Left lung (tissue), 10 donors: ENCODE results near the gene RIPOR3. TPM values are rescaled to one million over a fixed set of nuclear protein-coding genes. Genes with fewer than 3 reads are reported as not detected.
"Not testable (repeated sequence)": the region's sequence is repeated elsewhere in the genome, so short reads cannot be mapped to it uniquely, and the experiment has no call there.

Experiments
- ATAC-seq: fragments of 200-7000 bp; cut with Tn5 transposase; one replicate; pipeline ENCODE4 v1.9.1; 2020; ENCODE audit warnings: moderate library complexity
- DNase-seq, 4 donors: peaks; one replicate each; pipeline ENCODE4 v3.0.0-alpha.2; 2013 to 2020
- H3K27ac ChIP-seq, 2 donors: fragments of 200-600 bp; sonication (generic) in 1 of 2; one replicate each; pipeline versions ENCODE4 v1.5.0 to v1.8.0; 2020 to 2021
- H3K27me3 ChIP-seq, 2 donors: fragments of 200-600 bp; sonication (generic) in 1 of 2; one replicate each; pipeline versions ENCODE4 v1.5.0 to v1.8.0; 2020 to 2021
- H3K36me3 ChIP-seq, 2 donors: fragments of 200-600 bp; sonication (generic) in 1 of 2; one replicate each; pipeline versions ENCODE4 v1.5.0 to v1.8.0; 2020 to 2021
- H3K4me1 ChIP-seq, 2 donors: fragments of 200-600 bp; one replicate each; pipeline ENCODE4 v1.8.0; 2021
- H3K4me3 ChIP-seq, 2 donors: fragments of 200-600 bp; sonication (generic) in 1 of 2; one replicate each; pipeline versions ENCODE4 v1.5.0 to v1.8.0; 2020 to 2021; ENCODE audit warnings: mild to moderate bottlenecking in 1 of 2
- H3K9me3 ChIP-seq, 2 donors: fragments of 200-600 bp; sonication (generic) in 1 of 2; one replicate each; pipeline versions ENCODE4 v1.5.0 to v1.8.0; 2020 to 2021
- CTCF ChIP-seq, 2 donors: fragments of 200-600 bp; sonication (generic) in 1 of 2; IDR thresholded peaks; one replicate each; pipeline versions ENCODE4 v1.5.0 to v1.8.0; 2021; ENCODE audit warnings: antibody characterized with exemption in 2 of 2
- intact Hi-C, 2 donors: fragments of 100-400 bp; cut with DNase I; formaldehyde crosslinking; loops; one replicate each; pipeline versions ENCODE4 v1.11.2 to v1.14.2; 2022
- polyA plus RNA-seq, 6 donors: library from polyadenylated mRNA; unstranded; fragments of 120-200 nt; gene quantifications; one replicate each; pipeline ENCODE4 v1.2.1, GENCODE V29; 2013; ENCODE audit not compliant: insufficient read length in 6 of 6
- total RNA-seq, 2 donors: library from RNA; stranded (reverse); fragmentation: NEBNext Ultra II Directional; extraction: Animal tissue kit (Norgen Biotek cat#: 25700); gene quantifications; one replicate each; pipeline ENCODE4 v1.2.1, GENCODE V29; 2021
- donor health status: DM: no; HTN: yes; CAD: no.
- donor health status: DM: no; HTN: no; CAD: no.

RIPOR3 gene
- total and polyA plus RNA-seq, 8 donors: 2.0 to 7.0 (median 2.8) TPM

- DNase-seq (no peak), ATAC-seq (no peak)
- H3K4me1 ChIP-seq: no peaks in the 10 kb centered on the region
- H3K27me3 ChIP-seq: no peaks in the 10 kb centered on the region
- no peak overlapping the region for H3K4me3 ChIP-seq
- TF ChIP-seq CTCF (IDR thresholded peaks at IDR 0.05): no peak
- peaks cover 0 to 13% of the 10 kb centered on the region in 2 donors for H3K9me3 ChIP-seq
- no peaks in the 10 kb centered on the region for H3K36me3 ChIP-seq
- no peak overlapping the region for H3K27ac ChIP-seq
- intact Hi-C loops: no loop called here
Measured at GRCh38 chr20:50621068-50621665, 70.2 kb downstream of the RIPOR3 start.

- intact Hi-C loops, H3K4me3 ChIP-seq, H3K27me3 ChIP-seq, DNase-seq, H3K36me3 ChIP-seq, H3K4me1 ChIP-seq, ATAC-seq, H3K27ac ChIP-seq: not testable (repeated sequence)
- H3K9me3 ChIP-seq: peaks cover 0 to 13% of the 10 kb centered on the region in 2 donors
Measured at GRCh38 chr20:50620459-50620858, 70.9 kb downstream of the RIPOR3 start.

DNA sequence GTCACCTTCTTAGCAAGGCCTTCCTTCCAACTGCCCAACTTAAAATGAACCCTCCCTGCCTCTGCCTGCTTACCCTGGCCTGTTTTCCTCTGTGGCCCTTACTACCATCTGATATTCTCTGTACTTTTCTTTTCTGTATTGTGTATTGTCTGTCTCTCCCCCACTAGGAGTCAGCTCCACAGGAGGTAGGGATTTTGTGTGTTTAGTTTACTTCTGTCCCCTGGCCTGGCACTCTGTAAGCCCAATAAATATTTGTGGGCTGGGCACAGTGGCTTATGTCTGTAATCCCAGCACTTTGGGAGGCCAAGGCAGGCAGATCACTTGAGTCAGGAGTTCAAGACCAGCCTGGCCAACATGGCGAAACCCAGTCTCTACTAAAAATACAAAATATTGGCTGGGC lies 72.8 kb downstream of the RIPOR3 start:
- intact Hi-C loops: no loop called here
- DNase-seq (no peak), ATAC-seq (no peak)
- no peak overlapping the region for H3K4me3 ChIP-seq
- H3K9me3 ChIP-seq: peaks cover 0 to 13% of the 10 kb centered on the region in 2 donors
- no peaks in the 10 kb centered on the region for H3K27me3 ChIP-seq
- no peak overlapping the region for H3K27ac ChIP-seq
- H3K4me1 ChIP-seq: no peaks in the 10 kb centered on the region
- H3K36me3 ChIP-seq: no peaks in the 10 kb centered on the region
- no peak for TF ChIP-seq CTCF (IDR thresholded peaks at IDR 0.05)

GRCh38 chr20:50617022-50617421 lies 74.3 kb downstream of the RIPOR3 start:
- no peak for DNase-seq
- Histone ChIP-seq H3K4me3 (no peak overlapping the region), H3K27me3 (no peaks in the 10 kb centered on the region), H3K27ac (no peak overlapping the region), H3K36me3 (no peaks in the 10 kb centered on the region), H3K4me1 (no peaks in the 10 kb centered on the region), H3K9me3 (peaks cover 0 to 13% of the 10 kb centered on the region in 2 donors)
- no peak for ATAC-seq
- intact Hi-C loops: no loop called here
- no peak for TF ChIP-seq CTCF (IDR thresholded peaks at IDR 0.05)

- intact Hi-C loops: no loop called here
- no peak for DNase-seq
- H3K9me3 ChIP-seq: no peaks in the 10 kb centered on the region
- H3K27ac ChIP-seq: no peak overlapping the region
- H3K27me3 ChIP-seq: no peaks in the 10 kb centered on the region
- no peak overlapping the region for H3K4me3 ChIP-seq
- no peaks in the 10 kb centered on the region for H3K36me3 ChIP-seq
- no peaks in the 10 kb centered on the region for H3K4me1 ChIP-seq
- TF ChIP-seq CTCF (IDR thresholded peaks at IDR 0.05): no peak
- ATAC-seq: no peak
Measured at GRCh38 chr20:50615407-50615806, 75.9 kb downstream of the RIPOR3 start.
